ENCODE data around the gene NRBF2.
"Not testable (repeated sequence)": the region's sequence is repeated elsewhere in the genome, so short reads cannot be mapped to it uniquely, and the experiment has no call there.

The NRBF2 gene

DNA sequence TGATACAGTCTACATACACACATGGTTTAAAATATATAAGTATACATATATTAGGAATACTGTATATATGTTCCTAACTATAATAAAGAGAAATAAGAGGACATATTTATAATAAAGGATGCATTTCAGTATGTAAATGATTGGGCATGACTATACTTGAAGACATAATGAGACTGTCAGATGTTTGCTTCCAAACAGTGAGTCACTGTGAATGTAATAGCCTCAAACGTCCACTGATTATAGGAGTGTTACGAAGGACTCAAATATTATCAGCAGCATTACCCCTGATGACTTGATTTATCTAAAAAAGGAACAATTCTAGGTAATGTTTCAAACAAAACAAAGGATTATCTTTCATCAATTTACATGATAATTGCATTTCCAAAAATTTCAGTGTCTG is 39.9 kb upstream of the NRBF2 start:
- Histone ChIP-seq H3K27me3 (ENCODE audit: low read depth, low read length) (no peaks in the 10 kb centered on the region), H3K27ac (ENCODE audit: low read length) (no peak overlapping the region), H3K4me1 (ENCODE audit: low read length) (no peaks in the 10 kb centered on the region), H3K4me3 (ENCODE audit: low read length) (no peak overlapping the region), H3K4me2 (ENCODE audit: low read length) (no peak overlapping the region), H2AFZ (ENCODE audit: low read depth, low read length) (no peak overlapping the region), H3K9me3 (ENCODE audit: insufficient read depth, low read length) (no peaks in the 10 kb centered on the region), H4K20me1 (ENCODE audit: insufficient read depth, low read length) (no peaks in the 10 kb centered on the region), H3K9ac (ENCODE audit: low read length) (no peak overlapping the region), H3K36me3 (replicated peaks; ENCODE audit: low read depth, low read length) (no peaks in the 10 kb centered on the region), H3K79me2 (ENCODE audit: low read length) (no peaks in the 10 kb centered on the region)
- TF ChIP-seq EZH2phosphoT487 (IDR thresholded peaks at IDR 0.05; ENCODE audit: low read depth), result no peak
- TF ChIP-seq, protein P1, sequence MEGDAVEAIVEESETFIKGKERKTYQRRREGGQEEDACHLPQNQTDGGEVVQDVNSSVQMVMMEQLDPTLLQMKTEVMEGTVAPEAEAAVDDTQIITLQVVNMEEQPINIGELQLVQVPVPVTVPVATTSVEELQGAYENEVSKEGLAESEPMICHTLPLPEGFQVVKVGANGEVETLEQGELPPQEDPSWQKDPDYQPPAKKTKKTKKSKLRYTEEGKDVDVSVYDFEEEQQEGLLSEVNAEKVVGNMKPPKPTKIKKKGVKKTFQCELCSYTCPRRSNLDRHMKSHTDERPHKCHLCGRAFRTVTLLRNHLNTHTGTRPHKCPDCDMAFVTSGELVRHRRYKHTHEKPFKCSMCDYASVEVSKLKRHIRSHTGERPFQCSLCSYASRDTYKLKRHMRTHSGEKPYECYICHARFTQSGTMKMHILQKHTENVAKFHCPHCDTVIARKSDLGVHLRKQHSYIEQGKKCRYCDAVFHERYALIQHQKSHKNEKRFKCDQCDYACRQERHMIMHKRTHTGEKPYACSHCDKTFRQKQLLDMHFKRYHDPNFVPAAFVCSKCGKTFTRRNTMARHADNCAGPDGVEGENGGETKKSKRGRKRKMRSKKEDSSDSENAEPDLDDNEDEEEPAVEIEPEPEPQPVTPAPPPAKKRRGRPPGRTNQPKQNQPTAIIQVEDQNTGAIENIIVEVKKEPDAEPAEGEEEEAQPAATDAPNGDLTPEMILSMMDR (IDR thresholded peaks at IDR 0.05; ENCODE audit: low read depth, low read length), result no peak

DNA sequence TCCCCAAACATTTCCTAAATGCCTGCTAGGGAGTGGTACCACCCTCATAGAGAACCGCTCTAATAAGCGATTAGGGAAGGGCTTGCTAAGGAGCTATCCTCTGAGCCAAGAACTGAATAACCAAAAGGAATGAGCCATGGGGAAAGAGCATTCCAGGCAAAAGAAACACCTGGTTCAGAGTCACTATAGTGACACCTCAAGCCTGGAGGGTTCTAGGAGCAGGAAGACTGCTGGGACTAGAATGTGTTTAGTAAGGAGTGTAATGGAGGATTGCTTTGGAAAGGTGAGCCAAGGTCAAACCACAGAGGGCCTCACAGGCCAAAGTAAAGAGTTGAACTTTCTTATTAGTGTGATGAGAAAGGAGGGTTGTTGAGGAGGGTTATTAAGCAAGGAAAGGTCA is 38.7 kb upstream of the NRBF2 start:
- no peaks in the 10 kb centered on the region for H3K4me1 ChIP-seq (ENCODE audit: low read length)
- H3K79me2 ChIP-seq (ENCODE audit: low read length), result no peaks in the 10 kb centered on the region
- H3K4me3 ChIP-seq (ENCODE audit: low read length), result no peak overlapping the region
- H3K9me3 ChIP-seq (ENCODE audit: insufficient read depth, low read length), result no peaks in the 10 kb centered on the region
- no peak overlapping the region for H2AFZ ChIP-seq (ENCODE audit: low read depth, low read length)
- no peak overlapping the region for H3K4me2 ChIP-seq (ENCODE audit: low read length)
- H3K27me3 ChIP-seq (ENCODE audit: low read depth, low read length), result no peaks in the 10 kb centered on the region
- H3K36me3 ChIP-seq (replicated peaks; ENCODE audit: low read depth, low read length), result no peaks in the 10 kb centered on the region
- TF ChIP-seq, protein P1 (IDR thresholded peaks at IDR 0.05; ENCODE audit: low read depth, low read length), result no peak
- no peak for TF ChIP-seq EZH2phosphoT487 (IDR thresholded peaks at IDR 0.05; ENCODE audit: low read depth)
- no peak overlapping the region for H3K27ac ChIP-seq (ENCODE audit: low read length)
- no peak overlapping the region for H3K9ac ChIP-seq (ENCODE audit: low read length)
- no peaks in the 10 kb centered on the region for H4K20me1 ChIP-seq (ENCODE audit: insufficient read depth, low read length)

DNA sequence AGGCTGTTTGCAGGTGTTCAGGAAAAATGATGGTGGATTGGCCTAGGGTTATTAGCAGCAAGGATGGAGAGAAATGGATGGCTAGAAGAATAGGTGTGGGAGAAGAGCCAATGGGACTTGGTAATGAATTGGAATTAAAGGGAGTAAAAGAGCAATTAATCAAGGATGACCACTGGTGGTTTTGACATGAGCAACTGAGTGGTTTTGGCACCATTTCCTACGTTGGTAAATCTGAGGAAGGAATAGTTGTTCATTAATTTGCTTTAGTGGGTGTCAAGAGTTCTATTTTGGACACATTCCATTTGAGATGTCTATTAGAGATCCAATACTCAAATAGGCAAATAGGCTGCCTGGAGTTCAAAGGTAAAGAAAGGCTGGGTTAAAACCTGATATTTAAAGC is 38.2 kb upstream of the NRBF2 start:
- no peaks in the 10 kb centered on the region for H3K36me3 ChIP-seq (replicated peaks; ENCODE audit: low read depth, low read length)
- no peak overlapping the region for H2AFZ ChIP-seq (ENCODE audit: low read depth, low read length)
- no peaks in the 10 kb centered on the region for H3K4me1 ChIP-seq (ENCODE audit: low read length)
- no peaks in the 10 kb centered on the region for H3K9me3 ChIP-seq (ENCODE audit: insufficient read depth, low read length)
- no peak for TF ChIP-seq EZH2phosphoT487 (IDR thresholded peaks at IDR 0.05; ENCODE audit: low read depth)
- TF ChIP-seq, protein P1 (IDR thresholded peaks at IDR 0.05; ENCODE audit: low read depth, low read length), result no peak
- no peaks in the 10 kb centered on the region for H4K20me1 ChIP-seq (ENCODE audit: insufficient read depth, low read length)
- no peaks in the 10 kb centered on the region for H3K27me3 ChIP-seq (ENCODE audit: low read depth, low read length)
- no peak overlapping the region for H3K27ac ChIP-seq (ENCODE audit: low read length)
- no peak overlapping the region for H3K9ac ChIP-seq (ENCODE audit: low read length)
- no peak overlapping the region for H3K4me2 ChIP-seq (ENCODE audit: low read length)
- no peak overlapping the region for H3K4me3 ChIP-seq (ENCODE audit: low read length)
- no peaks in the 10 kb centered on the region for H3K79me2 ChIP-seq (ENCODE audit: low read length)

DNA sequence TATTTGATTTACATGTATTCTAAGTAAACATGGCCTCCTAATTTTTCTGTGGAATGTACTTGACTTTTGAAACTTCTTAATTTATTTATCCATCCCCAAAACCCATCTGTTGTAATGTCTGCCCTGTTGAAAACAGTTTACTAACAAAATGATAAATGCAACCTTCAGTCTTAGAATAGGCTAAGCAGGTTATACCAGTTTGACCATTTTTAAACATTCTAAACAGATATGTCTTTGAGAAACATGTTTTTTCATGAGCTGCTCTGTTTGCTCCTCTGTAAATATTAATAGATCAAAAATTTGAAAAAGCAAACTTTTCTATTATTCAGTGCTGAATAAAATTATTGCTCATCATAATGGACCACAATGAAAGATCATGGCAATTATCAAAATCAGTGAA is 33.4 kb upstream of the NRBF2 start:
- Histone ChIP-seq H3K4me2 (ENCODE audit: low read length) (no peak overlapping the region), H4K20me1 (ENCODE audit: insufficient read depth, low read length) (no peaks in the 10 kb centered on the region), H3K36me3 (replicated peaks; ENCODE audit: low read depth, low read length) (no peaks in the 10 kb centered on the region), H3K4me3 (ENCODE audit: low read length) (no peak overlapping the region), H3K9ac (ENCODE audit: low read length) (no peak overlapping the region), H2AFZ (ENCODE audit: low read depth, low read length) (no peak overlapping the region), H3K79me2 (ENCODE audit: low read length) (no peaks in the 10 kb centered on the region), H3K27ac (ENCODE audit: low read length) (no peak overlapping the region), H3K9me3 (ENCODE audit: insufficient read depth, low read length) (no peaks in the 10 kb centered on the region), H3K4me1 (ENCODE audit: low read length) (peaks cover 6% of the 10 kb centered on the region), H3K27me3 (ENCODE audit: low read depth, low read length) (no peaks in the 10 kb centered on the region)
- TF ChIP-seq, protein P1 (IDR thresholded peaks at IDR 0.05; ENCODE audit: low read depth, low read length), result no peak
- TF ChIP-seq EZH2phosphoT487 (IDR thresholded peaks at IDR 0.05; ENCODE audit: low read depth), result no peak

DNA sequence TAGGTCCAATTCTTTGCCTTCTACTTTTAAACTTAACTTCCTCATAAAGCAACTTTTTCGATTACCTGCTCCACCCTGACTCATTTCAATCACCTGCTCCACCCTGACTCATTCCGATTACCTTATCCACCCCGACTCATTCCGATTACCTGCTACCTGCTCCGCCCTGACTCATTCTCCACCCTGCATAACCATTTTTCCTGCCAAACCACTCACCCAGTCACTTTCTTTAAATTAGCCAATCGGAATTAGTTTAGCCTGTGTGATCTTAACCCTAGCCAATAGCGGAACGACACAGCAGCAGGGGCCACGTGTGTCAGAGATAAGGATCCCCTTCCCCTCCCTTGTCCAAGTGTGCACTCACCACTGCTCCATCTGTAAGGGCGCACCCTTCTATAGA is 32.0 kb upstream of the NRBF2 start:
- H3K27ac ChIP-seq (ENCODE audit: low read length); H3K9ac ChIP-seq (ENCODE audit: low read length); H3K27me3 ChIP-seq (ENCODE audit: low read depth, low read length); H3K79me2 ChIP-seq (ENCODE audit: low read length); H3K4me1 ChIP-seq (ENCODE audit: low read length); H3K4me3 ChIP-seq (ENCODE audit: low read length); H3K36me3 ChIP-seq (replicated peaks; ENCODE audit: low read depth, low read length); H3K4me2 ChIP-seq (ENCODE audit: low read length); H3K9me3 ChIP-seq (ENCODE audit: insufficient read depth, low read length); H2AFZ ChIP-seq (ENCODE audit: low read depth, low read length); H4K20me1 ChIP-seq (ENCODE audit: insufficient read depth, low read length): not testable (repeated sequence)

DNA sequence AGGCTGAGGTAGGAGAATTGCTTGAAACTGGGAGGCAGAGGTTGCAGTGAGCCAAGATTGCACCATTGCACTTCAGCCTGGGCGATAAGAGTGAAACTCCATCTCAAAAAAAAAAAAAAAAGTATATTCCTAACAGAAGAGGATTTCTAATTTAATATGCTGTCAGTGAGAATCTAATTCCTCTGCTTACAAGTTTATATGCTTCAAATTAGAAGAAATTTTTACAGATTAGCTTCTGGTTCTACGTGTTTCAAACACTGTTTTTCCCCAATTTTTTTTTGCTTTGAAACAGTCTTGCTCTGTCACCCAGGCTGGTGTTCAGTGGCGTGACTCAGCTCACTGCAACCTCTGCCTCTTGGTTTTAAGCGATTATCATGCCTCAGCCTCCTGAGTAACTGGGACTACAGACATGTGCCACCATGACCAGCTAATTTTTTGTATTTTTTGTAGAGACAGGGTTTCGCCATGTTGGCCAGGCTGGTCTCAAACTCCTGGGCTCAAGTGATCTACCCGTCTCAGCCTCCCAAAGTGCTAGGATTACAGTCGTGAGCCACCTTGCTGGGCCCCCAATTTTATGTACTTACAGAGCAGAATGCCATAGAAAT is 30.7 kb upstream of the NRBF2 start:
- not testable (repeated sequence) for H3K9me3 ChIP-seq (ENCODE audit: insufficient read depth, low read length); H3K36me3 ChIP-seq (replicated peaks; ENCODE audit: low read depth, low read length); H3K4me2 ChIP-seq (ENCODE audit: low read length); H3K9ac ChIP-seq (ENCODE audit: low read length); H3K27ac ChIP-seq (ENCODE audit: low read length); H3K79me2 ChIP-seq (ENCODE audit: low read length); H3K4me1 ChIP-seq (ENCODE audit: low read length); H3K27me3 ChIP-seq (ENCODE audit: low read depth, low read length); H2AFZ ChIP-seq (ENCODE audit: low read depth, low read length); H3K4me3 ChIP-seq (ENCODE audit: low read length); H4K20me1 ChIP-seq (ENCODE audit: insufficient read depth, low read length)
